GM12878 (cell line): ENCODE data around the gene FUT7. TPM values are rescaled to one million over a fixed set of nuclear protein-coding genes. Genes with fewer than 3 reads are reported as not detected.

Experiments used
- ATAC-seq: fragments of 200-7000 bp; cut with Tn5 transposase; 3 replicates; pipeline ENCODE4 v1.9.1; 2020; ENCODE audit warnings: mild to moderate bottlenecking, moderate library complexity
- BruUV-seq: library from RNA; stranded (reverse); fragments of 400-500 nt; replicated peaks from 2 replicates; lab custom pipeline; 2021; lab: Mats Ljungman, UMichigan
- CTCF ChIA-PET: fragments of 300-600 bp; sonication (Branson Sonifier 250); formaldehyde crosslinking; extraction: SDS; loops from one replicate; lab custom pipeline; 2021; ENCODE audit warnings: inconsistent platforms; lab: Yijun Ruan, JAX
- POLR2A ChIA-PET: fragments of 350-600 bp; formaldehyde crosslinking; extraction: SDS; loops from one replicate; lab custom pipeline; 2021; ENCODE audit warnings: inconsistent platforms; lab: Charles Lee
- RAD21 ChIA-PET: fragments of 300-600 bp; sonication (Branson Sonifier 250); formaldehyde crosslinking; loops from one replicate; lab custom pipeline; 2023; ENCODE audit warnings: antibody characterized with exemption; ENCODE audit not compliant: unreplicated experiment; lab: Charles Lee
- SMC1A ChIA-PET: fragments of 300-600 bp; sonication (Branson Sonifier 250); formaldehyde crosslinking; loops from one replicate; lab custom pipeline; 2023; ENCODE audit not compliant: unreplicated experiment, uncharacterized antibody; lab: Charles Lee
- DNase-seq: peaks from one replicate; pipeline ENCODE4 v3.0.0-alpha.2; 2011; ENCODE audit warnings: low read depth, low spot score
- FAIRE-seq: peaks from 3 replicates; lab custom pipeline; 2011; peaks lifted over from hg19 to GRCh38; lab: Jason Lieb, UNC
- H2AFZ ChIP-seq: 2 replicates; pipeline ENCODE4 v1.6.0; 2011; ENCODE audit warnings: low read depth, low read length, control low read depth; ENCODE audit not compliant: control insufficient read depth
- H3K27ac ChIP-seq: 2 replicates; pipeline ENCODE4 v1.5.1; 2011; ENCODE audit warnings: control low read depth; ENCODE audit not compliant: control insufficient read depth, insufficient read depth
- H3K27me3 ChIP-seq, 2 experiments: replicated peaks in 1 of 2; 2 replicates each; pipeline versions ENCODE4 v1.6.0 to v1.6.1; 2011; ENCODE audit warnings: low read length in 1 of 2; ENCODE audit not compliant: control insufficient read depth in 2 of 2, insufficient read depth in 2 of 2
- H3K36me3 ChIP-seq, 2 experiments: 2 replicates each; pipeline ENCODE4 v1.5.1; 2011; ENCODE audit warnings: low read length in 1 of 2; ENCODE audit not compliant: control insufficient read depth in 2 of 2, insufficient read depth in 2 of 2
- H3K4me1 ChIP-seq: 2 replicates; pipeline ENCODE4 v1.6.1; 2011; ENCODE audit warnings: mild to moderate bottlenecking, low read length, moderate library complexity, mixed read lengths; ENCODE audit not compliant: control insufficient read depth, insufficient read depth
- H3K4me2 ChIP-seq: 2 replicates; pipeline ENCODE4 v1.6.0; 2011; ENCODE audit warnings: control low read depth; ENCODE audit not compliant: control insufficient read depth, insufficient read depth
- H3K4me3 ChIP-seq: fragments of 200-600 bp; sonication (generic); 2 replicates; pipeline ENCODE4 v1.5.1; 2016
- H3K79me2 ChIP-seq: 2 replicates; pipeline ENCODE4 v1.6.0; 2011; ENCODE audit warnings: low read length; ENCODE audit not compliant: control insufficient read depth, insufficient read depth
- H3K9ac ChIP-seq: 2 replicates; pipeline ENCODE4 v1.8.0; 2011; ENCODE audit warnings: low read length, control low read depth, mixed read lengths; ENCODE audit not compliant: control insufficient read depth, insufficient read depth
- H3K9me3 ChIP-seq: replicated peaks from 3 replicates; pipeline ENCODE4 v1.5.1; 2011; ENCODE audit warnings: mild to moderate bottlenecking, low read length; ENCODE audit not compliant: control insufficient read depth, insufficient read depth
- H4K20me1 ChIP-seq: 2 replicates; pipeline ENCODE4 v1.6.0; 2011; ENCODE audit not compliant: control insufficient read depth, insufficient read depth
- GATAD2B ChIP-seq: fragments of 450-650 bp; conservative IDR thresholded peaks from 2 replicates; pipeline ENCODE4 v1.6.1; 2017; ENCODE audit warnings: low read depth, mild to moderate bottlenecking, moderate library complexity
- KDM1A ChIP-seq: fragments of 200-600 bp; sonication (generic); IDR thresholded peaks from 2 replicates; pipeline ENCODE4 v1.6.1; 2016; ENCODE audit warnings: borderline replicate concordance
- MEF2B ChIP-seq: fragments of 450-650 bp; IDR thresholded peaks from 2 replicates; pipeline ENCODE4 v1.6.1; 2018; ENCODE audit warnings: mild to moderate bottlenecking, moderate library complexity; ENCODE audit not compliant: partially characterized antibody, poor library complexity, severe bottlenecking
- MYB ChIP-seq: fragments of 150-350 bp; IDR thresholded peaks from 2 replicates; pipeline ENCODE4 v1.6.1; 2014; ENCODE audit warnings: mild to moderate bottlenecking, low read depth, low read length, borderline replicate concordance
- NFIC ChIP-seq: IDR thresholded peaks from 2 replicates; pipeline ENCODE4 v1.6.1; 2012; ENCODE audit warnings: low read depth, mild to moderate bottlenecking, inconsistent platforms, low read length, moderate library complexity
- NFXL1 ChIP-seq: fragments of 450-650 bp; IDR thresholded peaks from 2 replicates; pipeline ENCODE4 v1.6.1; 2017; ENCODE audit warnings: antibody characterized with exemption, mild to moderate bottlenecking, borderline replicate concordance
- POU2F2 ChIP-seq: IDR thresholded peaks from 3 replicates; pipeline ENCODE4 v1.6.1; 2011; ENCODE audit warnings: low read depth, mild to moderate bottlenecking, low read length, borderline replicate concordance
- SMAD1 ChIP-seq: fragments of 450-650 bp; IDR thresholded peaks from 2 replicates; pipeline ENCODE4 v1.6.1; 2018; ENCODE audit warnings: mild to moderate bottlenecking, low read depth; ENCODE audit not compliant: partially characterized antibody
- TAF1 ChIP-seq: IDR thresholded peaks from 2 replicates; pipeline ENCODE4 v1.6.1; 2011; ENCODE audit warnings: mild to moderate bottlenecking, low read depth, low read length, borderline replicate concordance
- WGBS: methylation state at CpG from one replicate; pipeline ENCODE4 v1.1.6; 2016; ENCODE audit warnings: low lambda C conversion rate; ENCODE audit not compliant: insufficient replicate concordance, insufficient coverage; ENCODE audit errors: missing lambda C conversion rate; 5-methylcytosine and 5-hydroxymethylcytosine counted together
- in situ Hi-C: fragments of 300-500 bp; cut with MboI; formaldehyde crosslinking; loops from 9 replicates; pipeline ENCODE4 v1.14.3; 2018; ENCODE audit warnings: mixed read lengths
- intact Hi-C: fragments of 100-400 bp; cut with micrococcal nuclease; formaldehyde crosslinking; loops from one replicate; pipeline ENCODE4 v1.14.2; 2022; ENCODE audit not compliant: unreplicated experiment
- polyA plus RNA-seq, 11 experiments: library from polyadenylated mRNA; depleted of rRNA in 4 of 11; unstranded in 6 of 11; stranded (reverse) in 5 of 11; fragments of >200 nt; fragmentation: Nextera tagmentation in 4 of 11; fragmentation: Illumina TruSeq in 1 of 11; extraction: Ambion mirVana in 4 of 11; extraction: Trizol in 1 of 11; gene quantifications; 1 replicate in 1 of 11; 2 replicates in 10 of 11; pipeline versions ENCODE4 v1.2.1 to v1.2.3, GENCODE V29; 2011 to 2016; ENCODE audit warnings: inconsistent platforms in 2 of 11, missing spikeins in 2 of 11, low read depth in 1 of 11
- total RNA-seq, 4 experiments: library from RNA; depleted of rRNA in 3 of 4; stranded (reverse); fragments of >200 nt in 3 of 4; fragmentation: Illumina TruSeq in 1 of 4; extraction: Trizol in 1 of 4; gene quantifications; 2 replicates each; pipeline versions ENCODE4 v1.2.1 to v1.2.3, GENCODE V29; 2013 to 2021
- TF ChIP-seq, protein P1 (sequence below): fragments of 450-650 bp; IDR thresholded peaks from 2 replicates; pipeline ENCODE4 v1.6.1; 2017; ENCODE audit warnings: antibody characterized with exemption, mild to moderate bottlenecking, moderate library complexity
- TF ChIP-seq, protein P2 (sequence below): IDR thresholded peaks from 2 replicates; pipeline ENCODE4 v1.6.1; 2011; ENCODE audit warnings: mild to moderate bottlenecking, low read depth, low read length, moderate library complexity; ENCODE audit not compliant: insufficient replicate concordance
- TF ChIP-seq, protein P3 (sequence below): IDR thresholded peaks from 2 replicates; pipeline ENCODE4 v1.6.1; 2012; ENCODE audit warnings: improper control_type of control experiment, low read depth, low read length; ENCODE audit not compliant: insufficient replicate concordance

FUT7 gene
- total and polyA plus RNA-seq, 10 of the 15 experiments (the other 5 are each of a cell fraction or from before 2014, with no cell fraction given): 0.04 to 0.62 (median 0.20) TPM; not detected in 2

DNA sequence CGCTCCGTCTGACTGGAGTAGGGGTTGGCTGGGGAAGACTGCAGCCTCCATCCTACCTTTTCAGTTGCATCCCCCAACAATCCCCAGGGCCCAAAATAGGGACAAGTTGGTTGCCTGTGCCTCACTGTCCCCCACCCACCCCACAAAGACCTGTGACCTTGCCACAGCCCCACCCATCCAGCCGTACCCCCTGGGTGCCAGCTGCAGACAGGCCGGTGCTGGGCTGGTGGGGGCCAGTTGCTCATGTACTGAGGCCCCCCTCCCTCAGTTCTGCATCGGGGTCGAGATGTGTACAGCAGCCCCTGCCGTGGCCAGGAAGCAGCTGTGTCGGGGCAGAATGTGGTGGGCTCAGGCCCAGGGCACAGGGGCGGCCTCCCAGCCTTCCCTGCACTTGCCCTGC, 48.7 kb downstream of the FUT7 start (continued):
- TF ChIP-seq, protein P1, sequence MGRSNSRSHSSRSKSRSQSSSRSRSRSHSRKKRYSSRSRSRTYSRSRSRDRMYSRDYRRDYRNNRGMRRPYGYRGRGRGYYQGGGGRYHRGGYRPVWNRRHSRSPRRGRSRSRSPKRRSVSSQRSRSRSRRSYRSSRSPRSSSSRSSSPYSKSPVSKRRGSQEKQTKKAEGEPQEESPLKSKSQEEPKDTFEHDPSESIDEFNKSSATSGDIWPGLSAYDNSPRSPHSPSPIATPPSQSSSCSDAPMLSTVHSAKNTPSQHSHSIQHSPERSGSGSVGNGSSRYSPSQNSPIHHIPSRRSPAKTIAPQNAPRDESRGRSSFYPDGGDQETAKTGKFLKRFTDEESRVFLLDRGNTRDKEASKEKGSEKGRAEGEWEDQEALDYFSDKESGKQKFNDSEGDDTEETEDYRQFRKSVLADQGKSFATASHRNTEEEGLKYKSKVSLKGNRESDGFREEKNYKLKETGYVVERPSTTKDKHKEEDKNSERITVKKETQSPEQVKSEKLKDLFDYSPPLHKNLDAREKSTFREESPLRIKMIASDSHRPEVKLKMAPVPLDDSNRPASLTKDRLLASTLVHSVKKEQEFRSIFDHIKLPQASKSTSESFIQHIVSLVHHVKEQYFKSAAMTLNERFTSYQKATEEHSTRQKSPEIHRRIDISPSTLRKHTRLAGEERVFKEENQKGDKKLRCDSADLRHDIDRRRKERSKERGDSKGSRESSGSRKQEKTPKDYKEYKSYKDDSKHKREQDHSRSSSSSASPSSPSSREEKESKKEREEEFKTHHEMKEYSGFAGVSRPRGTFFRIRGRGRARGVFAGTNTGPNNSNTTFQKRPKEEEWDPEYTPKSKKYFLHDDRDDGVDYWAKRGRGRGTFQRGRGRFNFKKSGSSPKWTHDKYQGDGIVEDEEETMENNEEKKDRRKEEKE: no peak
- TF ChIP-seq MYB: no peak
- no peak for TF ChIP-seq SMAD1
- TF ChIP-seq NFXL1: no peak

DNA sequence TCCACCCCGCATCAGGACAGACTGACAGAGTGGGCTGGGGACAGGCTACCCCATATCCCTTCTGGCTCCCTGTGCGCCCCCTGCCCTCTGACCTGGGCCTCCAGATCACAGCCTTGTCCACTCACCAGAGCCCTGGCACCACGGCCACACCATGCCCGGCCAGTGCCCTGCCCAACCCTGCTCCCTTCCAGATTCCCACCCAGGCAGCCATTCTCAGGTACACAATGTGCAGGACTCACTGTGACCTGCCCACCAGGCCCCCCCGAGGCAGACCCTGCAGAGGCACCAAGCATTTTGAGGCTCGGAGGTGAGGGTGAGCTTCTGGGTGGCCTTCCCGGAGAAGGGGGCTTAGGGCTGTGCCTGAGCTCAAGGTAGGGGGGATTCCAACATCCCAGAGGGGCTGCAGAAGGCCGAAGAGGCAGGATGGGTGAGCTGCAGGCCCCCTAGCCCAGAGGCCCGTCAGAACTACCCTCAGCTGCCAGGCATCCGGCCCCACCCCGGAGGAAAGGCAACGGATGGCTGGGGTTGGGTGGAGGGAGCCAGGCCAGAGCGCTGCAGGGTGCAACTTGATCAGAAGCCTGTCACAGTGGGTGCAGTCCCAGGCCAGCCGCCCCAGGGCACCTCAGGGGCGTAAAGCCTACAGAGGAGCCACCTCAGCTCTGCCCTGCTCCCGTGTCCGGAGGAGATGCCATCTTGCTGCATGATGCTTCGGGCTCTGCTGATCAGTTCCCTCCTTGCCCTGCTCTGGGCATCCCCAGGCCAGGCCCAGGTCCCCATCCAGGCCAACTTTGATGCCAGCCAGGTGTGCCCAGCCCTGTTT, 49.4 kb downstream of the FUT7 start, which contains the start of gene LCNL1:
Gene LCNL1, plus strand, starts transcription at position 762 of the 820 bp plus-strand sequence. CDS start 594 bp downstream, outside the sequence.
- DNase-seq: no peak
- in situ Hi-C loops (no loop called here), intact Hi-C loops (no loop called here)
- ChIA-PET SMC1A (no interaction called here), POLR2A (no interaction called here), RAD21 (no interaction called here), CTCF (interaction anchor here (1.0 kb wide), 1 partner anchor 190 kb away, joined by 3 read pairs; no protein-coding TSS in a partner anchor)
- peaks cover 5 to 6% of the 10 kb centered on the region in 2 experiments for H3K27me3 ChIP-seq
- 39% methylated on average over 18 of the region's 18 CpGs for WGBS
- H2AFZ ChIP-seq: no peak within 1 kb of the TSS
- no peak within 1 kb of the TSS for H3K4me3 ChIP-seq
- no TSS peak for BruUV-seq
- H3K4me2 ChIP-seq: no peak within 1 kb of the TSS
- H3K36me3 ChIP-seq: no peaks in the 10 kb centered on the region
- no peaks in the 10 kb centered on the region for H3K4me1 ChIP-seq
- no peaks in the 10 kb centered on the region for H3K9me3 ChIP-seq
- peaks cover 3% of the 10 kb centered on the region; the same call in 1 of the 2 replicates for H4K20me1 ChIP-seq
- H3K79me2 ChIP-seq: no peaks in the 10 kb centered on the region
- FAIRE-seq: no peak
- no peak within 1 kb of the TSS for H3K27ac ChIP-seq
- no peak within 1 kb of the TSS for H3K9ac ChIP-seq
- ATAC-seq: no peak; the same call in 2 of the 3 replicates
- TF ChIP-seq, protein P2, sequence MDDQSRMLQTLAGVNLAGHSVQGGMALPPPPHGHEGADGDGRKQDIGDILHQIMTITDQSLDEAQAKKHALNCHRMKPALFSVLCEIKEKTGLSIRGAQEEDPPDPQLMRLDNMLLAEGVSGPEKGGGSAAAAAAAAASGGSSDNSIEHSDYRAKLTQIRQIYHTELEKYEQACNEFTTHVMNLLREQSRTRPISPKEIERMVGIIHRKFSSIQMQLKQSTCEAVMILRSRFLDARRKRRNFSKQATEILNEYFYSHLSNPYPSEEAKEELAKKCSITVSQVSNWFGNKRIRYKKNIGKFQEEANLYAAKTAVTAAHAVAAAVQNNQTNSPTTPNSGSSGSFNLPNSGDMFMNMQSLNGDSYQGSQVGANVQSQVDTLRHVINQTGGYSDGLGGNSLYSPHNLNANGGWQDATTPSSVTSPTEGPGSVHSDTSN: no peak
- TF ChIP-seq, protein P3, sequence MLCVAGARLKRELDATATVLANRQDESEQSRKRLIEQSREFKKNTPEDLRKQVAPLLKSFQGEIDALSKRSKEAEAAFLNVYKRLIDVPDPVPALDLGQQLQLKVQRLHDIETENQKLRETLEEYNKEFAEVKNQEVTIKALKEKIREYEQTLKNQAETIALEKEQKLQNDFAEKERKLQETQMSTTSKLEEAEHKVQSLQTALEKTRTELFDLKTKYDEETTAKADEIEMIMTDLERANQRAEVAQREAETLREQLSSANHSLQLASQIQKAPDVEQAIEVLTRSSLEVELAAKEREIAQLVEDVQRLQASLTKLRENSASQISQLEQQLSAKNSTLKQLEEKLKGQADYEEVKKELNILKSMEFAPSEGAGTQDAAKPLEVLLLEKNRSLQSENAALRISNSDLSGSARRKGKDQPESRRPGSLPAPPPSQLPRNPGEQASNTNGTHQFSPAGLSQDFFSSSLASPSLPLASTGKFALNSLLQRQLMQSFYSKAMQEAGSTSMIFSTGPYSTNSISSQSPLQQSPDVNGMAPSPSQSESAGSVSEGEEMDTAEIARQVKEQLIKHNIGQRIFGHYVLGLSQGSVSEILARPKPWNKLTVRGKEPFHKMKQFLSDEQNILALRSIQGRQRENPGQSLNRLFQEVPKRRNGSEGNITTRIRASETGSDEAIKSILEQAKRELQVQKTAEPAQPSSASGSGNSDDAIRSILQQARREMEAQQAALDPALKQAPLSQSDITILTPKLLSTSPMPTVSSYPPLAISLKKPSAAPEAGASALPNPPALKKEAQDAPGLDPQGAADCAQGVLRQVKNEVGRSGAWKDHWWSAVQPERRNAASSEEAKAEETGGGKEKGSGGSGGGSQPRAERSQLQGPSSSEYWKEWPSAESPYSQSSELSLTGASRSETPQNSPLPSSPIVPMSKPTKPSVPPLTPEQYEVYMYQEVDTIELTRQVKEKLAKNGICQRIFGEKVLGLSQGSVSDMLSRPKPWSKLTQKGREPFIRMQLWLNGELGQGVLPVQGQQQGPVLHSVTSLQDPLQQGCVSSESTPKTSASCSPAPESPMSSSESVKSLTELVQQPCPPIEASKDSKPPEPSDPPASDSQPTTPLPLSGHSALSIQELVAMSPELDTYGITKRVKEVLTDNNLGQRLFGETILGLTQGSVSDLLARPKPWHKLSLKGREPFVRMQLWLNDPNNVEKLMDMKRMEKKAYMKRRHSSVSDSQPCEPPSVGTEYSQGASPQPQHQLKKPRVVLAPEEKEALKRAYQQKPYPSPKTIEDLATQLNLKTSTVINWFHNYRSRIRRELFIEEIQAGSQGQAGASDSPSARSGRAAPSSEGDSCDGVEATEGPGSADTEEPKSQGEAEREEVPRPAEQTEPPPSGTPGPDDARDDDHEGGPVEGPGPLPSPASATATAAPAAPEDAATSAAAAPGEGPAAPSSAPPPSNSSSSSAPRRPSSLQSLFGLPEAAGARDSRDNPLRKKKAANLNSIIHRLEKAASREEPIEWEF: no peak
- TF ChIP-seq NFIC (no peak), POU2F2 (no peak), GATAD2B (no peak), TAF1 (no peak), MEF2B (no peak), KDM1A (no peak)
